NCI-H446 (cell line): ENCODE measurements around the gene ABI2.
A peak's percentile ranks its signal among the peaks of the same experiment; 100 is the strongest.
"Not testable (repeated sequence)": the region's sequence is repeated elsewhere in the genome, so short reads cannot be mapped to it uniquely, and the experiment has no call there.

Source experiments
- DNase-seq, 2 experiments: peaks; one replicate each; lab custom pipeline; 2025; lab: John Stamatoyannopoulos, UW

Gene ABI2

GRCh38 chr2:203429643-203430042 is 101.4 kb downstream of the ABI2 start:
- not testable (repeated sequence) for DNase-seq

GRCh38 chr2:203431391-203432185 is 103.4 kb downstream of the ABI2 start:
- no peak for DNase-seq

DNA sequence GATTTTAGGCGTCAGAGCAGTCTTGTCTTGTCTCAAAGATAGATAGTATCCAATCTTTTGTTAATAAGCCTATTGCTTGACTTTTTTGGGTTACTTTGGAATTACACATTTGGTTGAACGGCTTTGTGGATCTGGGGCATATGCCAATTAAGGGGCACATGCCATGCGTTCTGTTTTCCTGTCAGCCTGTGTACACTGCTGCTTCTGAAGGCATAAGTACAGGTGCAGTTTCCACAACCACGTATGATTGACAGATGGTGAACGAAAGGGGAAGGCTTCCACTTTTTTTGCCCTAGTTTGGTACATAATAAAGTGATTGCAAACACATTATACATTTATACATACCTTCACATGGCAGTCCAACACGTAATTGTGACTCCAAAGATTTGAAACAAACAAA is 104.6 kb downstream of the ABI2 start:
- DNase-seq, result no peak

- DNase-seq, result no peak
Measured at GRCh38 chr2:203436496-203436895, 108.3 kb downstream of the ABI2 start.

DNA sequence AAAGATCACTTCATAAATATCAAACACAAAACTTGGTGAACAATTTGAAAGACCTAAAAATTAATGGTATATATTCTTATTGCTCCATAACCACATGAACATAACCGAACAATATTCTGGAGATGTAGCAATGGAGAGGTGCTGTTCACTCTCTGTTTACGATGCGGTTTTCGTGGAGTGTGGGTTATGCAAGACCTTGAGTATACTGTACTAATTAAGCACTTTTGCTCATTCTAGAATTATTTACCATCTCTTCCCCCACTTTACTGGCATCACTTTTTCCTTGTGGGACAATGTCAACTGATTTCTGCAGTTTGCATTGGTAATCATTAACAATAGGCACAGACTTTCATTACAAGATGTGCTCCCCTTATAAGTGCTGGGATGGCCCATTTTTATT is 109.3 kb downstream of the ABI2 start:
- no peak for DNase-seq

DNA sequence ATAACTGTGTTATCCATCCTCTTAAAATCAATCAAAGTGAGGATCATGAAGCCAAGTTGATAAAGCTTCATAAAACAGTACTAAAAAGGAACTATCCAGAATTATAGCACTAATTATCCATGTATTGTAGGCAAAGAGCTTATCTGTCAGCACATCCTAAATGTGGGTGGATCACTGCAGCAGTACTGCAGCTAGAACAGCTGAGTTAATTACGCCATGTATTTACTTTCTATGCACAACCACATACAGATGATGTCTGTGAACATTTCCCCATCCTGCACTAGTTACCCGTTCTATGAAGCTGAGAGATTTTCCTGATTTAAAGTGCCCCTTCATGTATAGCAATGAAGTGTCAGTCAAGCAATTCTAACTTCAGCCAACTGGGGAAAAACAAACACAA is 110.3 kb downstream of the ABI2 start:
- no peak for DNase-seq

DNA sequence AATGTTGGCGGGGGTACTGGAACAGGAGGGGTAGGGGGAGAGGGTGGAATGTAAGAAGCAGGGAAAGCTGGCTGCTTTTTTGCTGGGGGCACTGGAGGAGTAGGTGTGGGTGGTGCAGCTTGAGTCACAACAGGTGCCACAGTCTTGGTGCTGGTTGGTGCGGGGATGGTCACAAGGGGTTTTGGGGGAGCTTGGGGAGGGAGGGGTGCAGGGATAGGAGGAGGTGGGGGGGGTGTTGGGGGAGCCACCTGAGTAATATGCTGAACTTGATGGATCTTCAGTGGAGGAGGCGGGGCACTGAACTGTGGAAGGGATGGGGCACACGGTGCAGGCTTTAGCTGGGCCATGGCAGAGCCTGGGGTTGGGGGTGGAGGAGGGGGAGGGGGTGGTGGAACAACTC is 112.5 kb downstream of the ABI2 start:
- no peak for DNase-seq

DNA sequence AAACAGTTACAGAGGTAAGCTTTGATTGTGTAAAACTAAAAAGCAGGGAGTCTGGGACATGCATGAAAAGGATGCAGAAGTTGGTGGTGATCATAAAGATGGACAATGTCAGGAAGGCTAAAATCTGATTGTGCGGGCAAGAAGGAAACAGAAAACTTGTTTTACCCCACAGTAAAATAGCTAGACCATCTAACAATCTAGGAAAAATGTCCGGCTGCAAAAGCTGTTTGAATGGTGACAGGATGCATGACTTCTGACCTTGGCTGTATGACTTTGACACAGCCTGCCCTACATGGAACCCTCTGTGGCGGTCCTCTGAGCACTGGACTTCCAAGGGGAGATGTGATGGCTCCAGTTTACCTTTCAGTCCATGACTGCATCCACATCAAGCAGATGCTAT is 113.3 kb downstream of the ABI2 start:
- DNase-seq, result no peak

DNA sequence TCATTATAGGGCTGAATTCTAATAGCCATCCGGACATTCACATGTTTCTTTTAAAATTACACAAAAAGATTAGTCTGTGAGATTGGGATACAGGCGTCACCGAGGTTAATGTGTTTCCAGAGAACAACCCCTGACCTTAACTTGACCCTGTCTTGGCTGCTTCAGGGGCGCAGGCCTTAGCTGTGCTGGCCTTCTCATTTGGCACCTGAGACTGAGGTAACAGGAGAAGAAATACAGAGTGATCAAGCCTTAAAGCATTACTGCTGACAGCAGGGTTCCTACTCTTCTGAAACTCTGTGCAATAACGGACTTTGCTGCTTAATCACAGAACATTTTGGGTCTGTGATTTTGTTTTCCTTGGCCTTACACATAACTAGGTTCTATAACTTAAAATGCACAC is 114.3 kb downstream of the ABI2 start:
- DNase-seq, result no peak

DNA sequence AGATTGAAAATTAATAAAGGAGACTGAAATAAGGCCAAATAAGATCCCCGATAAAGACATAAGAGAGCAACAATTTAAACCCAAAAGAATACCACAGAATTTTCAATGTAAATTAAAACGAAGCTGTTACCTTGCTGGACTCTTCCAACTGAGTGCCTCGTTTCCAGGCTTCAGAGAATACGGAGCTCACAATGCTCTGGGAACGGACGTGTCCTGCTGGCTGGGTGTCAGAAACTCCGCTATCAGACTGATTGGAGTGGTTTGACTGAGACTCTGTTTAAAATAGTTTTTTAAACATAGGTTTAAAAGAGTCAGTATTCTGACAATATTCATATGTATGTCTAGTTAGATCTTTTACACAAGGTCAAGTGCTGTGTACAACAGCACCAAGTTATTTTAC is 116.5 kb downstream of the ABI2 start:
- DNase-seq, result no peak

DNA sequence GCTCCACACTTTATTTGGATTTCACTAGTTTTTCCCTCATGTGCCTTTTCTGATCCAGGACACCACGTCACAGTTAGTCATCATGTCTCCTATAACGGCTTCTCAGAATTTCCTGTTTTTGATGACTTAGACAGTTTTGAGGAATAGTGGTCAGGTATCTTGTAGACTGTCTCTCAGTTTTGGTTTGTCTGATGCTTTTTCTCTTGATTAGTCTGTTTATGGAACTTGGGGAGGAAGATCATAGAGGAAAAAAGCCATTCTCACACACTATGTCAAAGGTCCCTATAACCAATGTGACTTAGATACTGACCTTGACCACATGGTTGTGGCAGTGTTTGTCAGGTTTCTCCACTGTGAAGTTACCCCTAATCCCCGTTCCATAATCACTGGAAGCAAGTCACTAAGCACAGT is 117.9 kb downstream of the ABI2 start:
- DNase-seq, result no peak

DNA sequence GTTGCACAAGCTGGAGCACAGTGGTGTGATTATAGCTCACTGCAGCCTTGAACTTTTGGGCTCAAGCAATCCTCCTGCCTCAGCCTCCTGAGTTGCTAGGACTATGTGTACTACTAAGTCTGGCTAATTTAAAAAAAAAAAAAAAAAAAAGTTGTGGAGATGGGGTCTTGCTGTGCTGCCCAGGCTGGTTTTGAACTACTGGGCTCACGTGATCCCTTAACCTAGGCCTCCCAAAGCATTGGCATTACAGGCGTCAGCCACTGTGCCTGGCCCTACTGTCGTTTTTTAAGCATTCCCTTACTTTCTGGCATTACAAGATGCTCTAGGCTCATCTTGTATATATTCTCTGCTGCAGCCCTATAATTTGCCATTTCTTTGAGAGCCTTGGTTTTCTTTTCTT is 118.6 kb downstream of the ABI2 start:
- DNase-seq, result no peak

DNA sequence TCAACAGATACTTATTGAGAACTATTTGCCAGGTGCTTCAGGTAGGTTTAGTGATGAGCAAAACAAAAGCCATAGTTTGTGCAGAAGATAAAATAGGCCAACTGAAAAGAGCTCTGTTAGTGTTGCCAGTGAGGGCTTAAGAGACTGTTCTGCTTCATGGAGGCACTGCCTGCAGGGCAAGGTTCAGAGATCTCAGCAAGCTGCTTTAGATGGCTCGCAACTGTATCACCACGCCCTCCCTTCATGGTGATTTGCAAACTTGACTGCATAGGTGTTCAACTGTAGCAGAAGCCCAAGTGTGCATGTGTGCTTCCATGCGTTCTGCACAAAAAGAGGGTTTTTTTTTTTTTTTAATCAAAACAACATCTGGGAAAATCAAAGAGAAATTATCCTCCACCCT is 122.4 kb downstream of the ABI2 start:
- DNase-seq, result no peak

GRCh38 chr2:203451011-203451410 is 122.8 kb downstream of the ABI2 start:
- DNase-seq, result no peak

GRCh38 chr2:203451689-203452088 is 123.5 kb downstream of the ABI2 start:
- no peak for DNase-seq

DNA sequence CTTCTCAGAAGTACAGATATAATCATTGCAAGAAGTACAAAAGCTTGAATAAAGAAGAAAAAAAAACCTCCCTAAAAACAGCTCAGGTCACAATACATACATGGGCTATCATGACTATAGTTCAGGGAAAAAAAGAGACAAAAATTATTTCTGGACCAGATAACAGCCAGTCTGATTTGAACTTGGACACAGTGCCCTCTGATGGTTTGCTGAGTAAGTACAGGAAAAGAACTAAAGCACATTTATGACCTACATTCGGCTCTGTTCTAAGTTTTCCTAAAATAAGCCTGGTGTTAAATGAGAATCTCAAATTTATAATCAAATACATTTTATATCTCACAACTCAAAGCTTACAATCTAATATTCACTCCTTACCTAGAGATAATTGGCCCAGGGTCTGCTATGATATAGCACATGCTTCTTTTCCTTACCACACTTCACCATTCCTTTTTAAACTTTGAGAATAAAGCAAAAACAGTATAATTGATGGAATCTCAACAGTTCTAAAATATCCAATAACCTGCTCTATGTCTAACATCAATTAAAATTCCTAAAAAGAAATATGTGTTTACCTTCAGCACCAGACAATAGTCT is 125.8 kb downstream of the ABI2 start:
- DNase-seq, result peak; percentile 11 to 58

- DNase-seq, result no peak
Measured at GRCh38 chr2:203455209-203455608, 127.0 kb downstream of the ABI2 start.

DNA sequence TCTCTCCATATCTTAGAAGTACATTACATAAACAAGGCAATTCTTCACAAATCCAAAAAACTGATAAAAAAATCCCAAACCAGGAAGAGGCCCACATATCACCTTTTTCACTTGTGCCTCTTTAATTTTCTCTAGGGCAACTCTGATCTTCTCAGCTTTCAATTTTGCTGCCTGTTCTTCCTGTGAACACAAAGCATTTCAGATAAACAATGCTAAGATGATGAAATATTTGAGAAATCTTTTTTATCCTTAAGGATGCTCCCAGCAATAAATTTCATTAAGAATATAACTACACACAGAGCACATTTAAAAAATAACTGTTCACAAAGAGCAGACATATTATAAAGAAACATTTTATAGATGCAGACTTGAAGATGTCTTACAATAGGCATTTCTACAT is 133.6 kb downstream of the ABI2 start:
- DNase-seq, result no peak

- no peak for DNase-seq
Measured at GRCh38 chr2:203462308-203462707, 134.1 kb downstream of the ABI2 start.

GRCh38 chr2:203463266-203463678 is 135.1 kb downstream of the ABI2 start:
- DNase-seq, result no peak

GRCh38 chr2:203469546-203469945 is 141.4 kb downstream of the ABI2 start:
- no peak for DNase-seq

DNA sequence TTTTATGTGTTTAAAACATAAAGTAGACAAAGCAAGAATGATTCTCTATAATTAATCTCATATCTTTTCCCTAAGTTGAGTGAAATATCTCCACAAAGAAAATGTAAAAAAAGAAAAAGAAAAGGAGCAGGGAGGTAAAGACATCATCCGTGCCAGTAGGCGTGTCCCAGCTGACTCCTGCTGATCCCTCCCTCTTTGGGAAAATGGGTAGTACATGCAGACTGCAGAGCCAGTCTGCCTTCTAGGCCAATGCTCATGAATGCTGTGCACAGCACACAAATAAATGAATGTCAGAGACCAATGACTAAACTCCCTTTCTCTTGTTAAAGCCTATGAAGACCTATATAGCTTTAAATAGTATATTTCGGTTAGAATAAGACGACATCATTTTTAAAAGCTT is 142.2 kb downstream of the ABI2 start:
- no peak for DNase-seq

GRCh38 chr2:203471323-203471722 is 143.1 kb downstream of the ABI2 start:
- DNase-seq, result no peak

DNA sequence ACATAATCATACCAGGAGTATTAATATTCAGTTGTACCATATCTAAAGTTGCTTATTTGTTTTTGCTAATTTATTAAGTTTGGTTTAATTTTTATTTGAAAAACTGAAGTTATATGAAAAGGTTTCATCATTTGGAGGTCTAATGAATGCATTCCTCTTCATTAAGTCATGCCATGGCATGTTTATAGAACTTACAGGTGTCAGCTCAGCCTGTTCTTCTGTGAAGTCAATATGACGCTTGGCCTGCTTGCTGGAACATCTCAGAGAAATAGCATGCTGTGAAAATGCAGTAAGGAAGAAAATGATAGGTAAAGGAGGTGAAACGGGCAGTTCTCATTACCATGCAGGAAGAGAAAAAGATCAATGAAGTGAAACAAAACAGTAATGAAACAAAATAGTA is 148.7 kb downstream of the ABI2 start:
- DNase-seq, result no peak
